GM12878 (cell line): ENCODE data around the gene THADA. TPM values are rescaled to one million over a fixed set of nuclear protein-coding genes. Genes with fewer than 3 reads are reported as not detected.

ENCODE experiments used
- ATAC-seq: fragments of 200-7000 bp; cut with Tn5 transposase; 3 replicates; pipeline ENCODE4 v1.9.1; 2020; ENCODE audit warnings: mild to moderate bottlenecking, moderate library complexity
- BruUV-seq: library from RNA; stranded (reverse); fragments of 400-500 nt; replicated peaks from 2 replicates; lab custom pipeline; 2021; lab: Mats Ljungman, UMichigan
- CTCF ChIA-PET: fragments of 300-600 bp; sonication (Branson Sonifier 250); formaldehyde crosslinking; extraction: SDS; loops from one replicate; lab custom pipeline; 2021; ENCODE audit warnings: inconsistent platforms; lab: Yijun Ruan, JAX
- POLR2A ChIA-PET: fragments of 350-600 bp; formaldehyde crosslinking; extraction: SDS; loops from one replicate; lab custom pipeline; 2021; ENCODE audit warnings: inconsistent platforms; lab: Charles Lee
- RAD21 ChIA-PET: fragments of 300-600 bp; sonication (Branson Sonifier 250); formaldehyde crosslinking; loops from one replicate; lab custom pipeline; 2023; ENCODE audit warnings: antibody characterized with exemption; ENCODE audit not compliant: unreplicated experiment; lab: Charles Lee
- SMC1A ChIA-PET: fragments of 300-600 bp; sonication (Branson Sonifier 250); formaldehyde crosslinking; loops from one replicate; lab custom pipeline; 2023; ENCODE audit not compliant: unreplicated experiment, uncharacterized antibody; lab: Charles Lee
- DNase-seq: peaks from one replicate; pipeline ENCODE4 v3.0.0-alpha.2; 2011; ENCODE audit warnings: low read depth, low spot score
- FAIRE-seq: peaks from 3 replicates; lab custom pipeline; 2011; peaks lifted over from hg19 to GRCh38; lab: Jason Lieb, UNC
- H2AFZ ChIP-seq: 2 replicates; pipeline ENCODE4 v1.6.0; 2011; ENCODE audit warnings: low read depth, low read length, control low read depth; ENCODE audit not compliant: control insufficient read depth
- H3K27ac ChIP-seq: 2 replicates; pipeline ENCODE4 v1.5.1; 2011; ENCODE audit warnings: control low read depth; ENCODE audit not compliant: control insufficient read depth, insufficient read depth
- H3K27me3 ChIP-seq, 2 experiments: replicated peaks in 1 of 2; 2 replicates each; pipeline versions ENCODE4 v1.6.0 to v1.6.1; 2011; ENCODE audit warnings: low read length in 1 of 2; ENCODE audit not compliant: control insufficient read depth in 2 of 2, insufficient read depth in 2 of 2
- H3K36me3 ChIP-seq, 2 experiments: 2 replicates each; pipeline ENCODE4 v1.5.1; 2011; ENCODE audit warnings: low read length in 1 of 2; ENCODE audit not compliant: control insufficient read depth in 2 of 2, insufficient read depth in 2 of 2
- H3K4me1 ChIP-seq: 2 replicates; pipeline ENCODE4 v1.6.1; 2011; ENCODE audit warnings: mild to moderate bottlenecking, low read length, moderate library complexity, mixed read lengths; ENCODE audit not compliant: control insufficient read depth, insufficient read depth
- H3K4me2 ChIP-seq: 2 replicates; pipeline ENCODE4 v1.6.0; 2011; ENCODE audit warnings: control low read depth; ENCODE audit not compliant: control insufficient read depth, insufficient read depth
- H3K4me3 ChIP-seq: fragments of 200-600 bp; sonication (generic); 2 replicates; pipeline ENCODE4 v1.5.1; 2016
- H3K79me2 ChIP-seq: 2 replicates; pipeline ENCODE4 v1.6.0; 2011; ENCODE audit warnings: low read length; ENCODE audit not compliant: control insufficient read depth, insufficient read depth
- H3K9ac ChIP-seq: 2 replicates; pipeline ENCODE4 v1.8.0; 2011; ENCODE audit warnings: low read length, control low read depth, mixed read lengths; ENCODE audit not compliant: control insufficient read depth, insufficient read depth
- H3K9me3 ChIP-seq: replicated peaks from 3 replicates; pipeline ENCODE4 v1.5.1; 2011; ENCODE audit warnings: mild to moderate bottlenecking, low read length; ENCODE audit not compliant: control insufficient read depth, insufficient read depth
- H4K20me1 ChIP-seq: 2 replicates; pipeline ENCODE4 v1.6.0; 2011; ENCODE audit not compliant: control insufficient read depth, insufficient read depth
- BRCA1 ChIP-seq: IDR thresholded peaks from 2 replicates; pipeline ENCODE4 v1.6.1; 2011; ENCODE audit warnings: low read depth, low read length, improper control_type of control experiment
- EED ChIP-seq: sonication (generic); IDR thresholded peaks from 2 replicates; pipeline ENCODE4 v1.6.1; 2016; ENCODE audit warnings: antibody characterized with exemption, low read depth
- KAT2A ChIP-seq: conservative IDR thresholded peaks from 2 replicates; pipeline ENCODE4 v1.6.1; 2011; ENCODE audit warnings: low read depth, low read length; ENCODE audit not compliant: control insufficient read depth
- MXI1 ChIP-seq: fragments of 150-350 bp; IDR thresholded peaks from 2 replicates; pipeline ENCODE4 v1.6.1; 2011; ENCODE audit warnings: low read depth, mild to moderate bottlenecking, inconsistent platforms, low read length, improper control_type of control experiment
- NR2C1 ChIP-seq: fragments of 450-650 bp; IDR thresholded peaks from 2 replicates; pipeline ENCODE4 v1.6.1; 2017; ENCODE audit warnings: antibody characterized with exemption, mild to moderate bottlenecking, moderate library complexity
- RAD21 ChIP-seq: IDR thresholded peaks from 2 replicates; pipeline ENCODE4 v1.6.1; 2011; ENCODE audit warnings: mild to moderate bottlenecking, low read depth, low read length, moderate library complexity; ENCODE audit not compliant: insufficient read depth
- RB1 ChIP-seq: fragments of 450-650 bp; formaldehyde crosslinking; IDR thresholded peaks from 2 replicates; pipeline ENCODE4 v1.6.1; 2017; ENCODE audit warnings: mild to moderate bottlenecking, borderline replicate concordance
- SMAD1 ChIP-seq: fragments of 450-650 bp; IDR thresholded peaks from 2 replicates; pipeline ENCODE4 v1.6.1; 2018; ENCODE audit warnings: mild to moderate bottlenecking, low read depth; ENCODE audit not compliant: partially characterized antibody
- SUZ12 ChIP-seq: fragments of 200-600 bp; sonication (generic); IDR thresholded peaks from one replicate; pipeline ENCODE4 v1.6.1; 2018; ENCODE audit warnings: antibody characterized with exemption, mild to moderate bottlenecking; ENCODE audit not compliant: unreplicated experiment
- TBL1XR1 ChIP-seq: IDR thresholded peaks from 2 replicates; pipeline ENCODE4 v1.6.1; 2012; ENCODE audit warnings: low read depth, low read length, improper control_type of control experiment
- ZBTB11 ChIP-seq: fragments of 450-650 bp; formaldehyde crosslinking; IDR thresholded peaks from 2 replicates; pipeline ENCODE4 v1.5.0; 2022; ENCODE audit warnings: mild to moderate bottlenecking, missing genetic modification characterization
- ZBTB4 ChIP-seq: fragments of 450-650 bp; formaldehyde crosslinking; IDR thresholded peaks from 2 replicates; pipeline ENCODE4 v1.4.0; 2022; ENCODE audit warnings: mild to moderate bottlenecking, moderate library complexity
- WGBS: methylation state at CpG from one replicate; pipeline ENCODE4 v1.1.6; 2016; ENCODE audit warnings: low lambda C conversion rate; ENCODE audit not compliant: insufficient replicate concordance, insufficient coverage; ENCODE audit errors: missing lambda C conversion rate; 5-methylcytosine and 5-hydroxymethylcytosine counted together
- in situ Hi-C: fragments of 300-500 bp; cut with MboI; formaldehyde crosslinking; loops from 9 replicates; pipeline ENCODE4 v1.14.3; 2018; ENCODE audit warnings: mixed read lengths
- intact Hi-C: fragments of 100-400 bp; cut with micrococcal nuclease; formaldehyde crosslinking; loops from one replicate; pipeline ENCODE4 v1.14.2; 2022; ENCODE audit not compliant: unreplicated experiment
- polyA plus RNA-seq, 11 experiments: library from polyadenylated mRNA; depleted of rRNA in 4 of 11; unstranded in 6 of 11; stranded (reverse) in 5 of 11; fragments of >200 nt; fragmentation: Nextera tagmentation in 4 of 11; fragmentation: Illumina TruSeq in 1 of 11; extraction: Ambion mirVana in 4 of 11; extraction: Trizol in 1 of 11; gene quantifications; 1 replicate in 1 of 11; 2 replicates in 10 of 11; pipeline versions ENCODE4 v1.2.1 to v1.2.3, GENCODE V29; 2011 to 2016; ENCODE audit warnings: inconsistent platforms in 2 of 11, missing spikeins in 2 of 11, low read depth in 1 of 11
- total RNA-seq, 4 experiments: library from RNA; depleted of rRNA in 3 of 4; stranded (reverse); fragments of >200 nt in 3 of 4; fragmentation: Illumina TruSeq in 1 of 4; extraction: Trizol in 1 of 4; gene quantifications; 2 replicates each; pipeline versions ENCODE4 v1.2.1 to v1.2.3, GENCODE V29; 2013 to 2021

Gene THADA
- total and polyA plus RNA-seq, 10 of the 15 experiments (the other 5 are each of a cell fraction or from before 2014, with no cell fraction given) = 14.6 to 33.2 (median 23.2) TPM

GRCh38 chr2:43406651-43407279 is 189.1 kb downstream of the THADA start:
- RAD21 ChIA-PET = interaction anchor here (1.4 to 13.1 kb wide), 9 partner anchors 17 to 179 kb away, joined by 3 to 360 read pairs (median 56); partner anchors contain the start of gene ZFP36L2
- no TSS peak for BruUV-seq
- SMC1A ChIA-PET = interaction anchor here (0.6 to 15.0 kb wide), 11 partner anchors 10 to 179 kb away, joined by 3 to 378 read pairs (median 13); partner anchors contain the start of gene ZFP36L2
- Histone ChIP-seq H3K4me1 (peaks cover 66% of the 10 kb centered on the region), H3K79me2 (no peaks in the 10 kb centered on the region), H3K27me3 (no peaks in the 10 kb centered on the region), H3K27ac (peak overlapping the region; percentile 94), H3K4me3 (no peak overlapping the region), H3K36me3 (no peaks in the 10 kb centered on the region), H2AFZ (no peak overlapping the region)
- no peak for ATAC-seq
- 86% methylated on average over 6 of the region's 6 CpGs for WGBS
- POLR2A ChIA-PET = interaction anchor here (1.0 to 11.4 kb wide), 7 partner anchors 9 to 185 kb away, joined by 3 to 185 read pairs (median 5); partner anchors contain the start of gene ZFP36L2
- in situ Hi-C loops = no loop called here
- TF ChIP-seq BRCA1 (no peak), EED (no peak), SMAD1 (no peak), ZBTB11 (CRISPR knock-in tag) (no peak), RAD21 (no peak), NR2C1 (no peak), ZBTB4 (CRISPR knock-in tag) (no peak), TBL1XR1 (no peak), MXI1 (no peak), RB1 (no peak), KAT2A (no peak), SUZ12 (no peak)
- TF ChIP-seq, all 136 proteins: peak for 0
- CTCF ChIA-PET = interaction anchor here (1.0 to 9.1 kb wide), 7 partner anchors 8 to 171 kb away, joined by 3 to 112 read pairs (median 12); no protein-coding TSS in a partner anchor
- Histone ChIP-seq H3K9ac (no peak overlapping the region), H3K4me2 (no peak overlapping the region), H4K20me1 (no peaks in the 10 kb centered on the region), H3K9me3 (no peaks in the 10 kb centered on the region)
- DNase-seq (no peak), FAIRE-seq (no peak)
- intact Hi-C loops = loop anchor here (10.0 kb wide), 1 partner anchor 432 kb away; no protein-coding TSS in a partner anchor
